NOMO-1 treated with DMSO at 0.1 percent for 48 hours (cell line): ENCODE measurements around the gene LMOD3.

Source experiments
- DNase-seq: peaks from one replicate; lab custom pipeline; 2025; ENCODE audit not compliant: unreplicated experiment; lab: John Stamatoyannopoulos, UW

The LMOD3 gene

DNA sequence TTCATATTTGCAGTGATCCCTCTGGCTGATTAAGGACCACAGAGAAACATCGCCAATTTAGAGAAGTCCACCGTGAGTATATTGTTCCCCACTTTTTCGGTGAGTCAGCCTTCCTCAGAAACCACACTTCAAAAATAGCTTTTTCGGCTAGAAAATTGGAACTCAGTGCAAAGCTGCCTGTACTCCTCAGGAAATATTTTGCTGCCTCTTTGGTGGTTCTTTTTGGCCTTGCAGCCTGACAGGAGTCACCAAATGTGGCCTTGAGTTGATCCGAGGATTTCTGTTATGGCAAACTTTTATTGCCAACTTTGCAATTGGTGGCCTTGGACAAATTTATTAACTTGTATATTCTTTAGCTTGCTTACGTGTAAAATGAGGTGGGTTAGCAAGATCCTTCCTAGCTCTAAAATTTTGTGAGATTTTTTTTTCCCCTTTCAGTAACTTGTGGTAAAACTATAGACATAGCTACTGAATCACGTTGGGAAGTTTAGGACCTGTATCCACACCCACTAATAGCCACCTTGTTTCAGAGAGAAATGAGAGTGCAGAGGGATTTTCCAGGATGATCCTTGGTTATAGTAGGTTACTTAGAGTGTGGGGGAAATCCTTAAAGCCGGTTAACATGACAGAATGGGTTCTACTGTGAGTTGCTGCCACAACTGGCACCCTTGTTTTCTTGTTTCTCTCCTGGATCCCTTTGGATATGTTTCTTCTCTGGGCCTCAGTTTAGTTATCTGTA lies 27.8 kb downstream of the LMOD3 start:
- DNase-seq: peak; percentile 85

DNA sequence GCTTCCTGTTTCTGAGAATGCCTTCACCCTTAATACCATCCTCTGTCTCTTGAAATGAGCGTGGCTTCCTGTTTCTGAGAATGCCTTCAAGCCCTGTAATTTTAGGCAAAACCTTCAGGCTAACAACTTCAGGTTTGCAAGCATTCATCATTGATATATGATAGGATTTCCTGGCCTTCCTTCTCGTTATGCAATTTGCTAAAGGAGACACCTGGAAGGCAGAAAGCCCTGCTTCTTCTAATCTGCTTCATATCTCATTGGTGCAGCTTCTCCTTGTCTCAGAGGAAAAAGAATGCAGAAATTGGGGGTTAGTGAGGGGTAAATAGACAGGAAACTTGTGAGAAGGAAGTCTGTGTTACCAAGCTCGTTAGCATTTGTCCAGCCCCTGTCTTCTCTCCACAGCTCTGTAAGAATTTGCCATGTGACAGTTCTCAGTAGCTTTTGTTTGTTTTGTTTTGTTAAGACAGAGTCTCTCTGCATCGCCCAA lies 30.3 kb downstream of the LMOD3 start:
- peak; percentile 73 for DNase-seq

DNA sequence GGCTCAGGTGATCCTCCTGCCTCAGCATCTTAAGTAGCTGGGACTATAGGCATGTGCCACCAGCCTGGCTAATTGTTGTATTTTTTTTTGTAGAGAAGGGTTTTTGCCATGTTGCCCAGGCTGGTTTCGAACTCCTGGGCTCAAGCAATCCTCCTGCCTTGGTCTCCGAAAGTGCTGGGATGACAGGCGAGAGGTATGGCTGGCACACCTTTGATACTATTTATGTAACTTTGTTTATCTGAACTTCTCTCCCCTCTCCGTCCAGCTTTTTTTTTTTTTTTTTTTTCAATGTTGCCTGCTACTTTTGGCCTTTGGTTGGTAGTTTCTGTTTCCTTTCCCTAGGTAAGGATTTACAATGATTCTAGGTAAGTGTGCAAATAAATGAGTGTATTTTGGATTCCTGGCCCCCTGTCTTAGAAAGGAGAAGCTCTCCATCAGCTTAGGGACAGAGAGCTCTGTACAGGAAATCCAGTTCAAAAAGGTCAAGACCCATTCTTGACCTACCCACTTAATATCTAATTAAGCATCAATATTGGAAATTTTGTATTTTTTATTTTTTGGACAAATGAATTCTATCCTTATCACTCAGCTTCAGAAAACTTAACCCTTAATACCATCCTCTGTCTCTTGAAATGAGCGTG lies 30.9 kb downstream of the LMOD3 start:
- no peak for DNase-seq

DNA sequence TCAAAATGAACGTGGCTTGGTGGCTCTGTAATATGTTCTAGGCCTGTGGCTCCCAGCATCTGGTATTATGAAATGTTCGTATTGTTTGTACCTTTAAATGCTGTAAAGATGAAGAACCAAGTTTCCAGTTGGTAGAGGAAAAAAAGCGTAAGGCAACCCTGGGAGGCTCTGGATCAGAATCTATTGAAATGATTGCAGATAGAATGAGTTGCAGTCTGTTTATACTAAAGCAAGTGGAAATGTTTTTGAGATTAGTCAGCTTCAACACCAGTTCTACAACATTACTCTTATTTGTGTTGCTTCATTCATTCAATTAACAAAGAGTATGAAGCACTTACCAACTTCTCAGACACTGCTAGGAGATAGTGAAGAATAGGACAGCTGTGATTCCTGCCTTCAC lies 32.4 kb downstream of the LMOD3 start:
- no peak for DNase-seq

DNA sequence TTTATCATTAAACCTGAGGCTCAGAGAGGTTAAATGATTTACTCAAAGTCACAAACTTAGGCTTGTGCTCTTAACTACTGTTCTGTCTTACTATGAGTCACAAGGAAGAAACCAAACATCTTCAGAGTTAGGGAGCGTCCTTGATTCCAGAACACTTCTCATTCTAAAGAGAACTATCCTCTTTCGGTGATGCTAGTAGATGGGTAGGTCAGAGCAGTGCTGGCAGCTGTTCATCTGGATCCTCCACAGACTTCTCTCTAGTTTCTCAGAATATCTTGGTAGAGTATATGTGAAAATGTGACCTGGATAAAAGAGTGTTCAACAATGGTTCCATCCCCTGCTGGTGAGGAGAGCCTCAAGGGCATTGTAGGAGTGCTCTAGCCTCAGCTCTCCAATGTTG lies 34.3 kb downstream of the LMOD3 start:
- no peak for DNase-seq

DNA sequence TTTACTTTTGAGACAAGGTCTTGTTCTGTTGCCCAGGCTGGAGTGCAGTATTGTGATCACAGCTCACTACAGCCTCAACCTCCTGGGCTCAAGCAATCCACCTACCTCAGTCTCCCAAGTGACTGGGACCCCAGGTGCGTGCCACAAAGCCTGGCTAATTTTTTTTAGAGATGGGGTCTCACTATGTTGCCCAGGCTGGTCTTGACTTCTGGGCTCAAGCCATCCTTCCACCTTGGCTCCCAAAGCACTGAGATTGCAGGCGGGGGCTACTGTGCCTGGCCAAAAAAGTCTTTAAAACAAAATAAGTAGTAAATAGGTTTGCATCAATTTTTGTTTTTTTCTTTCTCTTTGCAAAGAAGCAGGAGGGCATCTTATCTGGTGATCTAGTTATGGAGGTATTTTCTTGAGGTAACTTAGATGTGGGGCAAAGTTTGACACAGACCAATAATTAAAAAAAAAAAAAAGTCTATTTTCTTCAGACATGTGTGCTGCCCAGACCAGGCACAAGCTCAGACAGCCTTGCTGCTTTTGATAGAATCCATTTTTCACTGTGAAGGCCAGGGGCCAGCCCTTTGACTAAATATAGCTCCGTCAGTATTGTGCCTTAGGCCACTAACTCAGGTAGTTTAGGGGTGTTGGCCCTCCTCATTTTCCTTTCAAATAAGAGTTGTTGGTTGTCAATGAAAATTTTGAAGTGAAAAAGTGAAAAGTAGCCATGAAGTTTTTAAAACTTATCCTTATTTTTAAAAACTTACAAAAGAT lies 35.2 kb downstream of the LMOD3 start:
- DNase-seq: no peak

DNA sequence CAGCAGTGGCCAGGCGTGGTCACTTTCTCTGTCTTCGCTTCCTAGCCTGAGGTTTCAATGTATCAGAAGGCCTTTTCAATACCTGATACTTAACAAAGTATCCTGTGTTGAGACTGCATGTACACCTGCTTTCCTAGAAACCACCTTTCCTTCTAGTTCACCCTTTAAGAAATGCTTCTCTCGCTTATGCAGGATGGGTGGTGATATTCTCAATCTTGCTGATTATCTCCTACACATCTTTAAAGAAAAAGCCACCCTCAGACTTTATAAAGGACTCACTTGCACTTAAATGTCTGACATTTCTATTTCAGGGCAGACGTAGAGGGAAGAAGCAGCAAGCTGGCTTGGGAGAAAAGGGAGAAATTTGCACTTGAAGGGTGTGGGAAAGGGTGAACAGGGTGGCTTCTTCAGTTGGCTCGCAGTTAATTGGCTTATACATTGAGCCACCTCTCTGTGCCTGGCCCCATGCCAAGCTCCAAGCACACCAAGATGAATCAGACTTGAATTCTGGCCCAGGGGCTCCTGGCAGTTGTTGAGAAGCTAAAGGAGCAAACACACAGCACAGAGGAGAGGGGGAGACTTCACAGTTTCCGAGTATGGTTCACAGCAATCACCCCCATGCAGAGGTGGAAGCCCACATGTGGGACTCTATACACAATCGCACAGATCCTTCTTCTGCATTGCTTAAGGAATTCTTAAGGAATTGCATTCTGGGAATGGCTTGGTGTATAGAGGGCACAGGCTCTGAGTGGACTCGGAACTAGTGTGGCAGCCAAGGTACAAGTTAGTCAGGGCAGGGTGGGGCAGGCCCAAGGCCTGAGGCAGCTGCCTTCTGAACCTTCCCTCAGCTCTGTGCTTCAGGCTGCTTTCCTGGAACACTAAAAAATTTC lies 36.3 kb downstream of the LMOD3 start:
- DNase-seq: peak; percentile 43

DNA sequence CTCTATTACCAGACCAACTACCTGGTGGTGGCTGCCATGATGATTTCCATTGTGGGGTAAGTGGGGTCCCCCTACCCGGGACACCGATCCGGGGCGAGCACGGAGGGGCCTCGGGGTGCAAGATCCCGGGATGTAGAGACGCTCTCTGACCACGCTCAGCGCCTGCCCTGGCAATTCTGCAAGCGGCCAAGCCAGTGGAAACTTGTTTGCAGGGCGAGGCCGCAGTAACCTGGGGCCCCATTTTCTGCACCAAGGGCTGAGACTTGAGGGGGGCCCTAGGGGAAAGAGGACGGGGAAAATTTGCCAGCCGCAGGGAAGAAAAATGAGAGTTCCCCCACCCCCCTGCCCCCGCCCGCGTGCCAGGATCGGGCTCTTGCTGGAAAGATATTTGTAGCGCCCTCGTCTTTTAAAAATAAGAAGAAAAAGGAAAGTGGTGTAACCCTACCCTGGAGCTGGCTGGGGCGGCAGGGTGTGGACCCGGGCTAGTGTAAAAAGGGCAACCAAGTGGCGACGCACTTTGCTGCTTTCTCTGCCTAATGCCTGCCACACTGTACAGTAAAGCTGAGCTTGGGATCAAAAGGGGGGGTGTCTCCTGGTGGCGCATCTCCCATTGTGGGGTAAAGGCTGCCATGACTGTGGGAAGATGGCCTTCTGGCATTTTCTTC lies 37.1 kb downstream of the LMOD3 start:
- no peak for DNase-seq

DNA sequence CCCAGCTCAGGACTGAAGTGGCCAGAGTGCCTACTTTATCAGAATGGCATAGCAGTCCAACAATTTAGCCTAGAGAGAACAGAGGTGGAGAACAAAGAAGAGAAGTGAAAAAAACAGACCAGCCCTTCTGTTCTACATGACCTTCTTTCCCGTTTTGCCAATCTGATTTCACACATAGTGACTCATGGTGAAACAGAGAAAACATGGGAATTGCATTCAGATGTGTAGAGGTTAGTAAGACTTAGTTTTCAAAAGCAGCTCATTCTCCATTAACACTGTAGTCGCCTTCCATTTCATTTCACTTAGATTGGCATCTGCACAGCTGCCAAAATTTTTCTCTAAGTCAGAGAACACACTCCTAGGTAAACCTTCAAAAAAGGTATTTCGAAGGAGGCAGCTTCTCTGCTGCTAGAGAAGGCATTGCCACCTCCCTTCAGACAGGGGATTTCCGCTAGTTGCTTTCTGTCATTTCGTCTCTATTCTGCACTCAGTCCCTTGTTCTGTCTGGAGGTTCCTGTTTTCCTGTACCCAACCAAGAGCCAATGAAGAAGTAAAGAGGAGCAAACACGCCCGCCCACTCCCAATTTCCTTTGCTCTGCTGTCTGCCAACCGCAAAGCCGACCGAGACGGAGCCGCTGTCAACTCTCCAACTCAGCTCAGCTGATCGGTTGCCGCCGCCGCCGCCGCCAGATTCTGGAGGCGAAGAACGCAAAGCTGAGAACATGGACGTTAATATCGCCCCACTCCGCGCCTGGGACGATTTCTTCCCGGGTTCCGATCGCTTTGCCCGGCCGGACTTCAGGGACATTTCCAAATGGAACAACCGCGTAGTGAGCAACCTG lies 37.8 kb downstream of the LMOD3 start, which contains the start of gene ARL6IP5:
Gene ARL6IP5, plus strand, starts transcription at position 612 of the 842 bp plus-strand sequence. Its CDS starts 111 bp downstream, at position 723.
- peak; percentile 99 for DNase-seq

DNA sequence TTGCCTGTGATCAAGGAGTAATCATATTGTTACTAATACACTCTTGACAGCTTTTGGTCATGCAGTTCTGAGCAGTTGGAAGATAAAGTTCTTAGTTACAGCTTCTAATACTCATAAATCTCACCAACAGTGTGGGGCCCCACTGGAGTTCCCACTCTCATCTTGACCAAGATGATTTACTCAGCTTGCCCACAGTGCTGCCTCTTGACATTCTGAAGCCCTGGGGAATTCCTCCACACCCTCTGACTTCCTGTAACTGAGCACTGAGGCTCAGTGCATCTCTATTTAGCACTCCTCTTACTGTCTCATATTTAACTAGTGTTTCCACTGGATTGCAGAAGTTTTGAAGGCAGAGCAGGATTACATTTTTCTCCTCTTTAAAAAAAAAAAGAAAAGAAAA lies 39.6 kb downstream of the LMOD3 start:
- DNase-seq: peak; percentile 82

DNA sequence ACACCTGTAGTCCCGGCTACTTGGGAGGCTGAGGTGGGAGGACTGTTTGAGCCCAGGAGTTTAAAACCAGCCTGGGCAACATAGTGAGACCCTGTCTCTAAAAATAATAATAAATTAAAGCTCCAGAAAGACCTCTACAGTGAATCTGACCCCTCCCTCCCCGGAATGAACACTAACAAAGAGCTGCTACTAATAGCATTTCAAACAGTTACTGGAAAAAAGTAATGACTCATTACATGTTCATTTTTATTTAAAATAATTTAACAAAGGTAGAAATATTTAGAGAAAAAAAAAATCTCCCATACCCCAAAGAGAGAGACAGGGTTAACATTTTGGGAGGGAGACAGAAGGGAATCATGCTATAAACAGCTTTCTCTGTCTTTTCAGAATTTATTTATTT lies 40.0 kb downstream of the LMOD3 start:
- DNase-seq: no peak

DNA sequence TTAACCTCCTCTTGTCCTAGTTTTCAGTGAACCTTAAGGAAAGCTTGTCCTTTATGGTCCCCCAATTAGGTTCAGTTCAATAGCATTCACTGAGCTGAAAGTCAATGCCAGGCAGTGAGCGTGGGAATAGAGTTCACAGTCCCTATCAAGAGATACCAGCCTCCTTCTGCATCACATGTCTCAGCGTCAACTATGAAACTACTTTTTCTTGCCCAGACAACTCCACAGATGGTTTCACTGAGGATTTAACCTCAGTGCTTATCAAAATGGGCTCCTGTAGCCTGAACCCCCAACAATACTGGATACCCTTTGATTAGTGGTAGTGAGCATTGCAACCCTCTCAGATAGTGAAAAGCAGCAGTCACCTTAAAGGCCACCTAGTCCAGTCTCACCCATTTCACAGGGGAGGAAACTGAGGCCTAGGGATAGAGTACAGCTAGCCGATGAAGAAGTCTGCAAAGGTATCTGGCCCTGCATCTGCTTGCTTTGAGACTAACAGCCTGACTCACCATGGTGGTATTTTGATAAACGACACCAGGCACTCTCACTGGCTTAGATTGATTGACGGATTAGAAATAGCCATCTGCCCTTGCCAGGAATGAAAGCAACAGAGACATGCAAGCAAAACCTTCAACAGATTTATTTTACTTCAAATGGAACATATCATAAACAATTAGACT lies 40.7 kb downstream of the LMOD3 start:
- DNase-seq: no peak

DNA sequence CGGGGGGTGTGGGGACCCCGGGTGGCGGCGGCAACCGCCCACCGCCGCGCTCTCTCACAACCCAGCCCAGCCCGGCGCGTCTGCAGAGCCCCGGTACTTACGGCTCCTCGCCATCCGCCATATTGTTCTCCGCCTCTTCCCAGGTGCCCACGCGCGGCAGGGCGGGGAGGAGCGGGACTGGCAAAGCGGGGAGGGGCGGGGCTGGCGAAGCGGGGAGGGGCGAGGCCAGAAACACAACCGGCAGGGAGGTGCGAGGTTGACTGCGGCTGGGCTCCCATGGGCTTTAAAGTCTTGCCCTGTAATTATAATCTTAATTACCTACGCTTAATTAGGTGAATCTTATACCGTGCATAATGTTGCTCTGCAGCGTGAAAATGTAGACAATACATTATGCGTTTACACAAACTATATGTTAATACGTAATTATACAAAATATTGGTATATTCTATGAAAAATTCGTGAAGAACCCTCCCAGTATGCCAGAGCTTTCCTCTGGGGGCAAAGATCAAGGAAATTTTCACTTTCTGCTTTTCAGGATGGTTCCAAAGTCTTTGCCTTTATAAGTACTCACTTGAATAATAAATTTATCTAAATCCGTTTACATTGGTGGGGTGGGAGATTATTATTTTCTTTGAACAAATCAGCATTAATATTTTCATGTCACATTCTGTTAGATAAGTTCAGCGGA lies 42.0 kb downstream of the LMOD3 start, which contains the start of gene UBA3:
Gene UBA3, minus strand, starts transcription at position 133 of the 688 bp plus-strand sequence. Its CDS starts 12 bp downstream, at position 121.
- peak; percentile 89 for DNase-seq

DNA sequence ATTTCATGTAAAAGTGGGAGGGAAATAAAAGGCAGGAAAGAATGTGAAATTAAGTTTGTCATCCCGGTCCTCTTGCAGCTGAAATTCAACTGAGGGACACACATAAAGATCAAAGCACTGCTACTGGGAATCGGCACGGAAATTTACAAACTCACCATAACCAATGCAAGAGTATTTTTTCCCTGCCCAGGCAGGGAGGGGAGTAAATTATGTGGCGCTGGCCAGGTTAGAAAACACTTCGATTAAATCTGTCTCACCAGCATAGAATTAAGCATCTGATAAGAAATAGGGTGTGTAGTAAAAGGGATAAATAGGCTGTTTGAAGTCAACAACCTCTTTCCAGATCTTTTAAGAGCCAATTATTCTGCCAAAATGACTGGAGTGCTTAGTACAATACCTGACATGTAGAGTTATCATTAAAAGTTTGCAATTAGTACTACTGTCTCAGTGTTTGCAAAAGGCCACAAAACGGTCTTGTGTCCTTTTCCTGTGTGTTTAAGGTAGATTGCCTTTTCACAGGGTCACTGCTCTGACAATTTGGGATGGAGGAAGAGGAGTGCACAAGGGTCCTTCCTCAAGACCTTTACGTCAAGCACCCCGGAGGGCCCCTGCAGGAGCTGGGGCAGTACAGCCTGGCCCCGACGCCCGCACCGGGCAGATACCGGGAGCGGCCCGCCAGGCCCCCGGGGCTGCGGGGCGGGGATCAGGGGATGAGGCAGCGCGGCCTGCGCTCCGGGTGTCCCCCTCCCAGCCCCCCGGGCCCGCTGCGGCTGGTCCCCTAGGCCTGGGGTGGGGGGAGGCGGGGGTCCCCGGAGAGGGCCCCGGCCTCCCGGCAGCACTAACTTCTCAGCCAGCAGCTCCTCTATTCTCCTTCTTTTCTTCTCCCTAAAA lies 42.9 kb downstream of the LMOD3 start:
- DNase-seq: no peak

DNA sequence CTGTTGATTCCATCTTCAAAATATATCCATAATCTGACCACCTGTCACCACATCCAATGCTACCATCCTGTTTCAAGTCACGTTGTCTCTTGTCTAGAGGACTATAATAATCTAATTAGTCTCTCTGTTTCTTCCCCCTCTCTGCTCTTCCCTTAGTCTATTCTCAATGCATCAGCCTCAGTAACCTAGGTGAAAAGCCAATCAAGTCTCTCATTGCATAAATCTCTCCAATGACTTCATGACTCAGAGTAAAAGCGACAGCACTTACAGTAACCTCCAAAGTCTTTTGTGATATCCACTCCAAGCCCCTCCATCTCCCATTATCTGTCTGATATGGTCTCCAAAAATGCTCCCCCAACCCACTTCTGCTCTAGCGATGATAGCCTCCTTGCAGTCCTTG lies 49.5 kb downstream of the LMOD3 start:
- no peak for DNase-seq

DNA sequence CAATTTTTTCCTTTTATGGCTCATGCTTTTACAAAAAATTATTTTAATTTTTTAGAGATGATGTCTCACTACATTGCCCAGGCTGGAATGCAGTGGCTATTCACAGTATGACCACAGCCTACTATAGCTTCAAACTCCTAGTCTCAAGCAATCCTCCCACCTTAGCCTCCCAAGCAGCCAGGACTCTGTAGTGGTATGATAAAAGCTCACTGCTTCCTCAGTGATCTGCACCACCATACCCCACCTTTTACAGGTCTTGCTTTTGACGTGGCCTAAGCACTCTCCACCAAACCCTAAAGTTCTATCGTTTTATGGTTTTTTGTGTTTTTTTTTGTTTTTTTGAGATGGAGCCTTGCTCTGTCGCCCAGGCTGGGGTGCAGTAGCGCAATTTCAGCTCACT lies 56.3 kb downstream of the LMOD3 start:
- no peak for DNase-seq

DNA sequence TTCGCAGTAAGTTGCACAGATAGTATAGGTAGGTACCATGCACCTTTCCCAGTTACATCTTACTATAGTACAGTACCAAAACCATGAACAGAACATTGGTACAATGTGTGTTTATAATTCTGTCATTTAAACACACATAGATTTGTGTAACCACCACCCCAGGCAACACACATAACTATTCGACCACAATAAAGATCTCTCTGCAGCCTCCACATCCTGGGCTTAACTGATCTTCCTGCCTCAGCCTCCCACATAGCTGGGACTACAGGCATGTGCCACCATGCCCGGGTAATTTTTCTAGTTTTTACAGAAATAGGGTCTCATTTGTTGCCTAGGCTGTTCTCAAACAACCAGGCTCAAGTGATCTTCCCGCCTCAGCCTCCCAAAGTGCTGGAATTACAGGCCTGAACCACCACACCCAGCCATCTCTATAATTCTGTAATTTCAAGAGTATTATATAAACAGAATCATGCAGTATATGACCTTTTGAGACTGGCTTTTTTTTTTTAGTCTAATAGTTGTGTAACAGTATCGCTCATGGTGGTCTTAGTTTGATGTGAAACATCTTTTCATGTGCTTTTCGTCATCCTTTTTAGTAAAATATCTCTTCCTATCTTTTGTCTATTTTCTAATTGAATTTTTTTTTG lies 57.0 kb downstream of the LMOD3 start:
- DNase-seq: no peak
